Measurements from ENCODE around the gene UGT2B7.
"Not testable (repeated sequence)": the region's sequence is repeated elsewhere in the genome, so short reads cannot be mapped to it uniquely, and the experiment has no call there.

Gene UGT2B7

DNA sequence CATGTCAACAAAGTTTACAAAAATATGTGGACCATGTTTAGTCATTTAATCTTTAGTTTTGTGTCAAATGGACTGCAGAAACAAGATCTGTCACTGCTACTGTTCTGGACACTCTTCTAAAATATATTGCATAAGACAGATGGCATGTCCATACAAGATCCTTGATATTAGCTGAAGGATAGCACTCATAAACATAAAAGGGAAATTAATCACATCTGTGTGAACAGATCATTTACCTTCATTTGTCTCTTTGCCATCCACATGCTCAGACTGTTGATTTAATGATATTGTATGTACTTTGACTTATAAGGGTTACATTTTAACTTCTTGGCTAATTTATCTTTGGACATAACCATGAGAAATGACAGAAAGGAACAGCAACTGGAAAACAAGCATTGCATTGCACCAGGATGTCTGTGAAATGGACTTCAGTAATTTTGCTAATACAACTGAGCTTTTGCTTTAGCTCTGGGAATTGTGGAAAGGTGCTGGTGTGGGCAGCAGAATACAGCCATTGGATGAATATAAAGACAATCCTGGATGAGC, at the start of gene UGT2B7:
Gene UGT2B7, plus strand, starts transcription at position 364 of the 546 bp plus-strand sequence. Its CDS starts 47 bp downstream, at position 411.
- no peak for DNase-seq (ENCODE audit: low read depth)

DNA sequence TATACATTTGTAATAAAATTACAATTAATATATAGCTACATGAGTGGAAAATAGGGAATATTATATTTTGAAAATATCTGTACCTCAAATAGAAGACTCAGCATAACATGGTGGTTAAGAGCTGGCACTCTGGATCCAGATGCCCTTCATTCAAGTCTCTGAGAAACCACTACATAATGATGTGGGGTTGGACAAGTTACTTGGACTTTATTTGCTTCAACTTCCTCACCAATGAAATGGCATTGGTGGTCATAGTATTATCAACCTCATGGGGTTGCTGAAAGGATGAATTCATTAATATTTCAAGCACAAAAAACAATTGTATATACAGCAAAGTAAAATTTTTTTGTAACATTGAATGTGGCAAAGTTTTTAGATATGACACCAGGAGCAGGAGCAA, 46.4 kb upstream of the UGT2B7 start:
- DNase-seq (ENCODE audit: low read depth), result no peak

DNA sequence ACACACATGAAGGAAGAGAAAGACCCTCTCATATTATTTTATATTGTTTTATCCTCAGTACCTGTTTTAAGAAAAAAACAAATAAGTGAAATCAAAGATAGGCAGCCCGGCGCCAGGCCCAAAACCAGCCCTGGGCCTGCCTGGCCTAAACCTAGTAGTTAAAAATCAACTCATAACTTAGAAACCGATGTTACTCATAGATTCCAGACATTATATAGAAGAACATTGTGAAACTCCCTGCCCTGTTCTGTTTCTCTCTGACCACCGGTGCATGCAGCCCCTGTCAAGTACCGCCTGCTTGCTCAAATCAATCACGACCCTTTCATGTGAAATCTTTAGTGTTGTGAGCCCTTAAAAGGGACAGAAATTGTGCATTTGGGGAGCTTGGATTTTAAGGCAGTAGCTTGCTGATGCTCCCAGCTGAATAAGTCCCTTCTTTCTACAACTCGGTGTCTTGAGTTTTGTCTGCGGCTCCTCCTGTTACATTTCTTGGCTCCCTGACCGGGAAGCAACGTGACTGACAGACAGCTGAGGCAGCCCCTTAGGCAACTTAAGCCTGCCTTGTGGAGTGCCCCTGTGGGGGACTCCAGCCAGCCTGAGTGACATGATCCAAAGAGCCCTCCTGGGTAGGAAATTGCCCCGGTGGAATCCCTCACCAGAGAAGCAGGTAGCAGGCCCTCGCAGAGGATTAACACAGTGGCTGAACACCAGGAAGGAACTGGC, 45.3 kb upstream of the UGT2B7 start:
- not testable (repeated sequence) for DNase-seq (ENCODE audit: low read depth)

GRCh38 chr4:69051576-69051943, 44.7 kb upstream of the UGT2B7 start:
- DNase-seq (ENCODE audit: low read depth), result no peak

GRCh38 chr4:69053309-69053885, 42.9 kb upstream of the UGT2B7 start:
- not testable (repeated sequence) for DNase-seq (ENCODE audit: low read depth)

DNA sequence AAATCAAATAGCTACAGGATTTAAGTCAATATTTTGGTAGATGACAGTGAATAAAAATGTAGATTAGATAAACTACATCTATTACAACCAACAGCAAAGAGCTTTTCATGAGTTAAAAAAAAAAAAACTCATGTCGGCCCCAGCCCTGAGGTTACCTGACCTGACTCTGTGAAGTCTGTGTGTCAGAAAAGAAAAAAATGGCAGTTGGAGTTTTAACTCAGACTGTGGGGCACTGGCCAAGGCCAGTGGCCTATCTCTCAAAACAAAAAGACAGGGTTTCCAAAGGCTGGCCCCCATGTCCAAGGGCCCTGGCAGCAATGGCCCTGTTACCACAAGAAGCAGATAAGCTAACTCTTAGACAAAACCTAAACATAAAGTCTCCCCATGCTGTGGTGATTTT, 42.2 kb upstream of the UGT2B7 start:
- not testable (repeated sequence) for DNase-seq (ENCODE audit: low read depth)

DNA sequence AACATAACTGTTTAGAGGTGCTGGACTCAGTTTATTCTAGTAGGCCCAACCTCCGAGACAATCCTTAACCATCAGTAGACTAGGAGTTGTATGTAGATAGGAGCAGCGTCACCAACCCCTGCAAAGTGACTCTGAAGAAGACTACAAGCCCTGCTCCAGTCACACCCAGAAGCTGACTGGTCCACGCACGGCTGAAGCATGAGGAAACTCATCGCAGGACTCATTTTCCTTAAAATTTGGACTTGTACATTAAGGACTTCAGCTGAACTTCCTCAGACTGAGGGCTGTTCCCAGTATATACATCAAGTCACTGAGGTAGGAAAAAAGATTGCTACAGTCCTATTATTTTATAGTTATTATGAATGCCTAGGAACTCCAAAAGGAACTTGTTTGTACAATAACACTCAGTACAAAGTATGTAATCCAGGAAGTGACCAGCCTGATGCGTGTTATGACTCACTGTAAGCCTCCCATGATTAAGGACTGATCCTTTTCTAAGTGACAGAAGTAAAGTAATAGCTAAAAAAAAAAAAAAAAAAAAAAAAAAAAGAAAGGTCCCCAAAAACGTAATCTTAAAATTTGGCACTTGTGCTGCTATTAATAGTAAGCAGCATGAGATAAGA, 41.6 kb upstream of the UGT2B7 start:
- no peak for DNase-seq (ENCODE audit: low read depth)

DNA sequence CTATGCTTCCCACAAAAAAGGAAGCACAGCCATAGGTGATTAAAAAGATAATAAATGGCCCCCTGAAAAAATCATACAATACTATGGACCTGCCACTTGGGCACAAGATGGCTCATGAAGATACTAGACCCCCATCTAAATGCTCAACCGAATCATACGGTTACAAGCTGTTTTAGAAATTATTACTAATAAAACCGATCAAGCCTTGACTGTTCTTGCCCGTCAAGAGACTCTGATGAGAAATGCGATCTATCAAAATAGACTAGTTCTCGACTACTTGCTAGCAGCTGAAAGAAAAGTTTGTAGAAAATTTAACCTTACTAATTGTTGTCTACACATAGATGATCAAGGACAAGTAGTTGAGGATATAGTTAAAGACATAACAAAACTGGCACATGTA, 40.1 kb upstream of the UGT2B7 start:
- no peak for DNase-seq (ENCODE audit: low read depth)

- DNase-seq (ENCODE audit: low read depth), result no peak
These were observed 39.2 kb upstream of the UGT2B7 start for GRCh38 chr4:69056921-69057550.

DNA sequence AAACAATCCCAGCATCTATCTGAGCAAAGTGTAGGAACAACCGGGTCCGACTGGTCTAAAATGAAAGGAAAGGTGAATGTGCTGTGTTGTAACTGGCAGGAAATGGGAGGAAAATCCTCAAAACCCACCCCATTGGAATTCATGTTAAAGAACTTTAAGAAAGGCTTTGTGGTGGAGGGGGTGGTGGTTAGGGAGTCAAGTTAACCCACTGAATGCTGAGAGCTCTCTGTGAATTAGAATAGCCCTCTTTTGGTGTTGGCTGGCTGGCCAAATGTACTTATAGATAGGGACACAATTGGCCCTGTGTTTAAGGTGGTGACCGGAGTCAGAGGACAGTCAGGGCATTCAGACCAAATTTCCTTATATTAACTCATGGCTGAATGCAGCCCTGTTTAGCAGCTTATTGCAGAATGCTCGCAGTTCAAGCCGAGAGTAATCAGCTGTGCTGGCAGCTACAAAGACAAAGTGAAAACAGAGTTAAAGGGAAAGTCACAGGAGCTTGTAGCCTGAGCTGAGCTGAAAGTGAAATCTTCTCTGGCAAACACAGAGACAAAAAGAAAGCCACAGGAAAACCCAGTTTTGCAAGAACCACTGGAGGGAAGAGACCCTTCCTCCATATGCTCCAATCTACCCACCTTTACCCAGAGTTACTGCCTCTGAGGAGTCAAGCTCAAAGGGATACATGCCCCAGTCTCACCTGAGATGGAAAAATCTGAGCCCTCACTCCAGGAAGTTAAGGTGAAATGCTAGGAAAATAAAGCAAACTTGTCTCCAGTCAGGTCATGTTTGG, 38.5 kb upstream of the UGT2B7 start:
- no peak for DNase-seq (ENCODE audit: low read depth)

- no peak for DNase-seq (ENCODE audit: low read depth)
These were observed 37.7 kb upstream of the UGT2B7 start for GRCh38 chr4:69058410-69059059.

GRCh38 chr4:69060651-69061308, 35.5 kb upstream of the UGT2B7 start:
- no peak for DNase-seq (ENCODE audit: low read depth)

DNA sequence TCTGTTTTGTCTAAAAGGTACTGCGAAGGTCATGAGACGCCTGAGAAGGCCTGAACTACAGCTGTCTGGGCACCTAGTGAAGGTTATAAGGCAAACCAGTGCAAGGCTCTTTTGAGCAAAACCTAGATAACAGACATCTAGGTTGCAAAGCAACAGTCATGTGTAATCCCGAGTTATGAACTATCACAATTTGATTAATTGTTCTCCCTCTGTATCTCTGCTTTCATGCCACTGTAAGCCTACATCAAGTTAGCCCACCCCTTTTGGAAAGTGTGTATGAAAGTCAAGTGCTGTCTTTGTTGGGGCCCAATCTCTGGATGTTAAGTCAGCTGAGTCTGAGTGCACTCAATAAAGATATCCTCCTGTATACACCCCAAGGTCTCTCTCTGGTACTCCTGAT, 31.9 kb upstream of the UGT2B7 start:
- no peak for DNase-seq (ENCODE audit: low read depth)

DNA sequence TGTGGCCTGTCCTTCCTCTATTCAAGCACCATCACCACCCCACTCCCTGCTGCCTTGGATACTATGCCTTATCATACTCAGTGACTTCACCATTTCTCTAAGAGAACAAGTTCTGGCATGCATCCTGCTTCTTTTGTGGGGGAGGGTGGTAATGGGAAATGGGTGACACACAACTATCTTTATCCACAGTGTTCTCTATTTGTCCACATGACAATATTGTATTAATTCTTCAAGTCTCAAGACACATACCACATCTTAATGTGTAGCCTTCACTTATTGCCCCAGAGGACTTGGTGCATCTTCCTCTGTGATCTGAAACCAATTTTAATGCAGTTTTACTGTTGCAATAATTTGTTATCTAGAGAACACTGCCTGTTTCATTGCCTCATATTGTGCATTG, 29.3 kb upstream of the UGT2B7 start:
- DNase-seq (ENCODE audit: low read depth), result no peak

- no peak for DNase-seq (ENCODE audit: low read depth)
These were observed 27.2 kb upstream of the UGT2B7 start for GRCh38 chr4:69069085-69069484.

GRCh38 chr4:69070590-69070989, 25.7 kb upstream of the UGT2B7 start:
- DNase-seq (ENCODE audit: low read depth), result no peak

DNA sequence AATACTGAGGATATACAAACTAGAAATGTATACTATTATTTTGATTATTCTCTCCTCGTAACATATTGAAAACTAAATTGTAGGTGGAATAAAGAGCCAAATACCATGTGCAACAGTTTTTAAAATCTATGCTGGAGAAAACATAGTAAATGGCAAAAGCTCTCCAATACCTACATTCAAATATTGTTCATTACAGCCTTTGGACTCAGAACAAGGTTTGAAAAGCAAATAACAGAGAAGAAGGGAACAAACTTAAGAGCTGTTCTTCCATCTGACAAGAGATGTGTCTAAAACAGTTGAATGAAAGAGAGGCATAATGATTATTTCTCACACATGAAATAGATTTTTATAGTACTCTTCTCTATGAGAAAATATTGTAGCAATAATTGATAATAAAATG, 25.0 kb upstream of the UGT2B7 start:
- DNase-seq (ENCODE audit: low read depth), result no peak

GRCh38 chr4:69073375-69073774, 22.9 kb upstream of the UGT2B7 start:
- no peak for DNase-seq (ENCODE audit: low read depth)

DNA sequence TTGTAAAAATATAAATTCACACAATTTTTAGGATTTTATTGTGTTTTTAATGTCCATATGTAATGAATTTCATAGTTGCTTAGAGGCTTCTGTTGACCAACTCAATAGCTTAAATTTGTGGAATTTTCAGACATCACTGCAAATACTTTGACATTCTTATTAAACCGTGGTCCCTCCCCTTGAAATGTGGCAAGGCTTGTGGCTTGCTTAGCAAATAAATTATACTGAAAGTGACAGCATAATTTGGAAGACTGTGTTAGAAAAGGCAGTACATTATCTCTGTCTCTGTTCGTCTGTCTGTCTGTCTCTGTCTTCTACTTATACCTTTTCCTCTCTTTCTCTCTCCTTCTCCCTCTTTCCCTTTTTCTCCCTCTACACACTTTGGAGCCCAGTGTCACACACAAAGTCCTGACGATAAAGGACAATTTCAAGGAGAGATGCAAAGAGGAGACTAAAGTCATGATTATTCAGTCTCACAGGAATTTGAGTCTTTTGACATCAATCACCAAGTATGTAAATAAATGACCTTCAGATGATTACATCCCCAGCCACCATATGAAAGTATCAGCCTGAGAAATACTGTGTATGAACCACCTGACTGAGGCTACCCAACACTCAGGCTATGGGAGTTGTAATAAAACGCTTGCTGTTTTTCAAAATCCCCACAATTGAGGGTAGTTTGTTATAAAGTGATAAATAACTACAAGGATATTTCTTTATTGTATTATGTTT, 21.0 kb upstream of the UGT2B7 start:
- no peak for DNase-seq (ENCODE audit: low read depth)

DNA sequence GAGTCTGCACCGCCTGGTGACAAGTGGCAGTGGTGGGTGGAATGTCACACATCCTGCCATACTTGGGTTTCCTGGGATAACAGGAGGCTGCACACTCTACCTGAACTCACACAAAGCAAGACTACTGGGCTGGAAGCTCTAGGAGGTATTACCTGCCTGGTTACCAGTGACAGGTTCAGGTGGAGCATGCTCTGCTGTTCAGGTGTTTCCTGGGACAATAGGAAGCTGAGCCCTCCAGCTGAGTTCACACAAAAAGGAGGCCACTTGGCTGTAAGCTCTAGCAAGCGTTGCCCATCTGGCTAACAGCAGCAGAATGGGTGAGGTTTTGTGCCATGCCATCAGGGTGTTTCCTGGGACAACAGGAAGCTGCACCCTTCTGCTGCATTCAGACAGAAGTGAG, 17.4 kb upstream of the UGT2B7 start:
- no peak for DNase-seq (ENCODE audit: low read depth)

Measured in stimulated activated CD4-positive, alpha-beta T cell treated with anti-CD3 and anti-CD28 coated beads, Interleukin-2, amount 100 ng/mL, for 4 hours (primary cell).